Brain microvascular endothelial cell (primary cell): ENCODE data around the gene RNFT2.

Experiments
- DNase-seq: peaks from one replicate; pipeline ENCODE4 v3.0.0-alpha.2; 2020
- H3K27ac ChIP-seq: fragments of 250-450 bp; sonication (Bioruptor Pico); 2 replicates; pipeline ENCODE4 v1.5.1; 2020; ENCODE audit warnings: mild to moderate bottlenecking, moderate library complexity
- H3K27me3 ChIP-seq: fragments of 250-450 bp; sonication (Bioruptor Pico); replicated peaks from 2 replicates; pipeline ENCODE4 v1.5.1; 2020; ENCODE audit warnings: mild to moderate bottlenecking
- H3K36me3 ChIP-seq: fragments of 250-450 bp; sonication (Bioruptor Pico); replicated peaks from 2 replicates; pipeline ENCODE4 v1.5.1; 2020; ENCODE audit warnings: mild to moderate bottlenecking
- H3K4me3 ChIP-seq: 2 replicates; pipeline ENCODE4 v1.5.1; 2011; ENCODE audit warnings: low read depth, mild to moderate bottlenecking, control low read depth, low read length, moderate library complexity
- CTCF ChIP-seq: IDR thresholded peaks from 2 replicates; pipeline ENCODE4 v1.5.1; 2011; ENCODE audit warnings: low read depth, mild to moderate bottlenecking, moderate library complexity, low read length, control low read depth, inconsistent platforms; ENCODE audit errors: missing control alignments
- in situ Hi-C: cut with HindIII; loops from 2 replicates; pipeline ENCODE4 v1.10.0; 2017; ENCODE audit warnings: low sequenced_read_pairs, low pct_ligation_motif_present

Gene RNFT2

GRCh38 chr12:116737774-116738657 lies at the start of gene RNFT2, which contains the start of gene SPRING1:
Gene RNFT2, plus strand, starts transcription at chr12:116738315. Its CDS starts 2,183 bp downstream, at chr12:116740498.
Gene SPRING1, minus strand, starts transcription at chr12:116738069. Its CDS starts 169 bp downstream, at chr12:116737900.
- H3K4me3 ChIP-seq: peak within 1 kb of the TSS; percentile 89
- TF ChIP-seq CTCF: peak; percentile 16
- DNase-seq: peak; percentile 99
- peak within 1 kb of the TSS; percentile 17 for H3K27ac ChIP-seq
- no peaks in the 10 kb centered on the region for H3K27me3 ChIP-seq
- H3K36me3 ChIP-seq: peaks cover 9% of the 10 kb centered on the region
- in situ Hi-C loops: no loop called here

GRCh38 chr12:116689521-116689920 lies 48.6 kb upstream of the RNFT2 start:
- TF ChIP-seq CTCF: no peak
- no peaks in the 10 kb centered on the region for H3K36me3 ChIP-seq
- H3K27ac ChIP-seq: no peak overlapping the region
- H3K27me3 ChIP-seq: peaks cover 14% of the 10 kb centered on the region
- DNase-seq: no peak
- in situ Hi-C loops: no loop called here
- no peak overlapping the region for H3K4me3 ChIP-seq

- in situ Hi-C loops: no loop called here
- TF ChIP-seq CTCF: no peak
Measured at GRCh38 chr12:116689979-116690744, 48.0 kb upstream of the RNFT2 start.

GRCh38 chr12:116691205-116691604 lies 46.9 kb upstream of the RNFT2 start:
- H3K27ac ChIP-seq: no peak overlapping the region
- peaks cover 20% of the 10 kb centered on the region for H3K27me3 ChIP-seq
- DNase-seq: no peak
- TF ChIP-seq CTCF: no peak
- no peaks in the 10 kb centered on the region for H3K36me3 ChIP-seq
- H3K4me3 ChIP-seq: no peak overlapping the region
- in situ Hi-C loops: no loop called here

More at GRCh38 chr12:116689979-116690744, 48.0 kb upstream of the RNFT2 start:
- Histone ChIP-seq H3K4me3 (no peak overlapping the region), H3K27me3 (peaks cover 20% of the 10 kb centered on the region), H3K36me3 (no peaks in the 10 kb centered on the region), H3K27ac (no peak overlapping the region)
- DNase-seq: no peak

- H3K4me3 ChIP-seq: no peak overlapping the region
- TF ChIP-seq CTCF: no peak
- H3K36me3 ChIP-seq: no peaks in the 10 kb centered on the region
- H3K27ac ChIP-seq: no peak overlapping the region
- peaks cover 20% of the 10 kb centered on the region for H3K27me3 ChIP-seq
- no peak for DNase-seq
- in situ Hi-C loops: no loop called here
Measured at GRCh38 chr12:116691636-116692035, 46.5 kb upstream of the RNFT2 start.
